Activated T-cell treated with anti-CD3 and anti-CD28 coated beads, Interleukin-2, amount 50 U/mL, for 72 hours (primary cell): ENCODE data around the gene ARL4C. TPM values are rescaled to one million over a fixed set of nuclear protein-coding genes. Genes with fewer than 3 reads are reported as not detected.
"Not testable (repeated sequence)": the region's sequence is repeated elsewhere in the genome, so short reads cannot be mapped to it uniquely, and the experiment has no call there.

Experiments
- ATAC-seq, 2 donors: fragments of 150-1000 bp; cut with Tn5 transposase; replicated peaks in 1 of 2; 2 replicates each; pipeline ENCODE4 v1.10.0; 2021; ENCODE audit warnings: moderate library complexity in 2 of 2, mild to moderate bottlenecking in 1 of 2
- DNase-seq, 2 donors: peaks; one replicate each; pipeline ENCODE4 v3.0.0; 2021 to 2022; ENCODE audit warnings: mixed read lengths in 1 of 2
- H3K27ac Mint-ChIP-seq: one replicate; pipeline ENCODE4 v1.8.0; 2022; ENCODE audit warnings: mild to moderate bottlenecking, moderate library complexity, mixed read lengths
- H3K27me3 Mint-ChIP-seq: one replicate; pipeline ENCODE4 v1.8.0; 2022; ENCODE audit warnings: low read depth, mixed read lengths
- H3K36me3 Mint-ChIP-seq, 2 donors: one replicate each; pipeline ENCODE4 v1.8.0; 2022; ENCODE audit warnings: mixed read lengths in 2 of 2, mild to moderate bottlenecking in 1 of 2; ENCODE audit not compliant: insufficient read depth in 2 of 2
- H3K4me1 Mint-ChIP-seq: one replicate; pipeline ENCODE4 v1.8.0; 2022; ENCODE audit warnings: low read depth, mixed read lengths
- H3K4me3 Mint-ChIP-seq, 2 donors: one replicate each; pipeline ENCODE4 v1.8.0; 2022; ENCODE audit warnings: mild to moderate bottlenecking in 2 of 2, mixed read lengths in 2 of 2, moderate library complexity in 2 of 2
- H3K9me3 Mint-ChIP-seq, 2 donors: one replicate each; pipeline ENCODE4 v1.8.0; 2022; ENCODE audit warnings: mixed read lengths in 2 of 2
- total RNA-seq, 2 donors: library from RNA; stranded (reverse); gene quantifications; one replicate each; pipeline ENCODE4 v1.2.3, GENCODE V29; 2022

The ARL4C gene
- total RNA-seq, 2 donors from 2014 or later: 52.9 to 53.7 TPM

DNA sequence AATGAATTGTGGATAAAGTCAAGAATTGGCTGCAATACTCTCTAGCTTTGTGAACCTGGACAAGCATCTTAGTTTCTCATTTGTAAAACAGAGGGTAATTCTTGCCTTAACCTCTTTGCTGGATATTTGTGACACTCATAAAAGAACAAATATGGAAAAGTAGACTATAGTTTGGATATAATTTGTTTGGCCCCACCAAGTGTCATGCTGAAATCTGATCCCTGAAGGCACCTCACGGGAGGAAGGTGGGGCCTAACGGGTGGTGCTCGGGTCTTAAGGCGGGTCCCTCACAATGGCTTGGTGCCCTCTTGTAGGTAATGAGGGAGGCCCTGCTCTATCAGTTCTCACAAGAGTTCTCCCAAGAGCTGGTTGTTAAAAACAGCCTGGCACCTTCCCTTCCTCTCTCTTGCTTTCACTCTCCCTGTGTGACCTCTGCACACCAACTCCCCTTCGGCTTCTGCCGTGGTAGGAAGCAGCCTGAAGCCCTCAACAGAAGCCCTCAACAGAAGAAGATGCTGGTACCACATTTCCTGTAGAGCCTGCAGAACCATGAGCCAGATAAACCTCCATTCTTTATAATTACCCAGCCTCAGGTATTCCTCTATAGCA is 37.4 kb downstream of the ARL4C start:
- Mint-ChIP-seq H3K9me3 (peaks cover 0 to 5% of the 10 kb centered on the region in 2 donors), H3K27me3 (no peaks in the 10 kb centered on the region), H3K4me1 (peaks cover 89% of the 10 kb centered on the region)

GRCh38 chr2:234458466-234458865 is 38.4 kb downstream of the ARL4C start:
- H3K27ac Mint-ChIP-seq: peak overlapping the region; percentile 85
- H3K4me1 Mint-ChIP-seq: peaks cover 89% of the 10 kb centered on the region
- H3K9me3 Mint-ChIP-seq: peaks cover 0 to 5% of the 10 kb centered on the region in 2 donors
- no peaks in the 10 kb centered on the region for H3K27me3 Mint-ChIP-seq
- H3K4me3 Mint-ChIP-seq: peak overlapping the region in 1 of 2 donors; percentile 71
- DNase-seq (no peak), ATAC-seq (no peak)
- peaks cover 14 to 17% of the 10 kb centered on the region in 2 donors for H3K36me3 Mint-ChIP-seq

More for the DNA sequence above, 37.4 kb downstream of the ARL4C start:
- ATAC-seq (peak in 1 of 2 donors; percentile 3), DNase-seq (peak in 1 of 2 donors; percentile 23)
- Mint-ChIP-seq H3K4me3 (peak overlapping the region; percentile 68 to 71), H3K36me3 (peaks cover 14 to 17% of the 10 kb centered on the region in 2 donors), H3K27ac (peak overlapping the region; percentile 85)

DNA sequence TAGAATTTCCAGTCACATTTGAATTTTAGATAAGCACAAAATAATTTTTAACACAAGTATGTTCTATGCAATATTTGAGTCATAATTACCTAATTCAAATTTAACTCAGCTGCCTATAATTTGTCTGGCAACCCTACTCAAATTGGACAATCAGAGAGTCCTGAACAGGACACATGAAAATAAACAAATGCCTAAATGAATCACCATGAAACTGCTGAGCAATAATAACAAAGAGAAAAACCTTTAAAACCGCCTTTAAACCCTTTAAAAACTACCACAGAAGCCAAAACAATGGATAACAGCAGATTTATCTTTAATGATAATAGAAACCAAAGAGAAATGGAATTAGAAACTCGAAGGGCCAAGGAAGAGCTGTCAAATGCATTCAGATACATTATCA is 39.5 kb downstream of the ARL4C start:
- Mint-ChIP-seq H3K27me3 (no peaks in the 10 kb centered on the region), H3K4me3 (peak overlapping the region in 1 of 2 donors; percentile 16), H3K9me3 (peaks cover 0 to 5% of the 10 kb centered on the region in 2 donors), H3K27ac (peak overlapping the region; percentile 47), H3K4me1 (peaks cover 89% of the 10 kb centered on the region), H3K36me3 (peaks cover 14 to 17% of the 10 kb centered on the region in 2 donors)
- DNase-seq: no peak
- no peak for ATAC-seq

GRCh38 chr2:234455246-234455645 is 41.6 kb downstream of the ARL4C start:
- not testable (repeated sequence) for ATAC-seq

DNA sequence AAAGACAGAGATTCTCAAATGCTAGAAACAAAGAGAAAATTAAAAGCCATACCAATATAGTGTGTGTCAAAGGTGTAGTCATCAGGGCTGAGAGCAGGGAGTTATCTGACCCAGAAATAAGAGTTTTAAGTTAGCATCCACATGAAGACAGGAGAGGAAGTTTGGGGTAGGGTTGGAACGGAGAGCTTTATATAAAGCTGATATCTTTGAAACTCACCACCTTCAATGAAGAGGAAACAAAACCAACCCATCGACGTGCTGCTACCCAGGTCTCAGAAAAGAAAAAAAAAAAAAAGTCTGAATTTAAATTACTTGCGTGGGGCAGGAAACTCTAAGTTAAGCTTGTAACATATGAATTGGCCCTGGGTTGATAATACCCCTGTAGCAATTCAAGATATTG is 42.4 kb downstream of the ARL4C start:
- Mint-ChIP-seq H3K4me1 (peaks cover 93% of the 10 kb centered on the region), H3K27me3 (no peaks in the 10 kb centered on the region), H3K27ac (peak overlapping the region; percentile 93), H3K9me3 (peaks cover 0 to 5% of the 10 kb centered on the region in 2 donors), H3K4me3 (peak overlapping the region; percentile 66 to 79), H3K36me3 (peaks cover 14 to 17% of the 10 kb centered on the region in 2 donors)
- ATAC-seq (peak; percentile 35 to 56), DNase-seq (peak in 1 of 2 donors; percentile 32)

More at GRCh38 chr2:234455246-234455645, 41.6 kb downstream of the ARL4C start:
- peak overlapping the region; percentile 93 for H3K27ac Mint-ChIP-seq
- peak overlapping the region; percentile 66 to 79 for H3K4me3 Mint-ChIP-seq
- H3K36me3 Mint-ChIP-seq: peaks cover 14 to 17% of the 10 kb centered on the region in 2 donors
- H3K27me3 Mint-ChIP-seq, H3K9me3 Mint-ChIP-seq: not testable (repeated sequence)
- DNase-seq: peak; percentile 27 to 42
- peaks cover 93% of the 10 kb centered on the region for H3K4me1 Mint-ChIP-seq

GRCh38 chr2:234453216-234453615 is 43.7 kb downstream of the ARL4C start:
- DNase-seq (peak; percentile 34 to 49), ATAC-seq (peak; percentile 42 to 54)
- Mint-ChIP-seq H3K4me1 (peaks cover 93% of the 10 kb centered on the region), H3K9me3 (peaks cover 0 to 5% of the 10 kb centered on the region in 2 donors), H3K27ac (peak overlapping the region; percentile 93), H3K36me3 (peaks cover 11 to 15% of the 10 kb centered on the region in 2 donors), H3K27me3 (no peaks in the 10 kb centered on the region), H3K4me3 (peak overlapping the region; percentile 66 to 79)

GRCh38 chr2:234451852-234452625 is 44.8 kb downstream of the ARL4C start:
- Mint-ChIP-seq H3K27me3 (no peaks in the 10 kb centered on the region), H3K4me3 (peak overlapping the region; percentile 66 to 79), H3K27ac (peak overlapping the region; percentile 93), H3K36me3 (peaks cover 3 to 5% of the 10 kb centered on the region in 2 donors), H3K9me3 (no peaks in the 10 kb centered on the region), H3K4me1 (peaks cover 96% of the 10 kb centered on the region)
- no peak for DNase-seq
- peak; percentile 31 to 33 for ATAC-seq

DNA sequence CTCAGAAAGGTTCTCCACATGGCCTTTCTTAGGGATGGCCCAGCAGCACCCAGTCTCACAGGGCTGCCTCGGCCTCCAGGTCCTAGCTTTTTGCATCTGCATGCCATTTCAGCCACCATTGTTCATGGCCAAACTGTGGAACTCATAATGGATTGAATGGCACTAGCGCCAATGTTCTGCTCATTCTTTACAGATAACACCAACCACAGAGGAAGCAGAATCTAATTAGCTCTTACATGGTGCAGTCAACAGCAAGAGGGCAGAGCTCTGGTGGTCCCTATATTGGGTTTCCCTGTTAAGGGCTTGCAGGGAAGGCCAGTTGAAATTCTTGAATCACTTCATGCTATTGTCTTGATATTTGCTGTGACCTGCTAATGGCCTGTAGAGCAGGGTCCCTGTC is 45.6 kb downstream of the ARL4C start:
- Mint-ChIP-seq H3K4me1 (peaks cover 97% of the 10 kb centered on the region), H3K36me3 (peaks cover under 1 to 1% of the 10 kb centered on the region in 2 donors), H3K9me3 (no peaks in the 10 kb centered on the region), H3K27ac (peak overlapping the region; percentile 93), H3K4me3 (peak overlapping the region; percentile 44 to 79), H3K27me3 (no peaks in the 10 kb centered on the region)
- no peak for DNase-seq
- ATAC-seq: no peak

- ATAC-seq (no peak), DNase-seq (no peak)
- H3K9me3 Mint-ChIP-seq: no peaks in the 10 kb centered on the region
- H3K4me3 Mint-ChIP-seq: peak overlapping the region; percentile 61 to 79
- H3K27me3 Mint-ChIP-seq: no peaks in the 10 kb centered on the region
- H3K36me3 Mint-ChIP-seq: peaks cover 0 to 2% of the 10 kb centered on the region in 2 donors
- peaks cover 95% of the 10 kb centered on the region for H3K4me1 Mint-ChIP-seq
- H3K27ac Mint-ChIP-seq: peak overlapping the region; percentile 61
Measured at GRCh38 chr2:234450431-234451124, 46.3 kb downstream of the ARL4C start.

DNA sequence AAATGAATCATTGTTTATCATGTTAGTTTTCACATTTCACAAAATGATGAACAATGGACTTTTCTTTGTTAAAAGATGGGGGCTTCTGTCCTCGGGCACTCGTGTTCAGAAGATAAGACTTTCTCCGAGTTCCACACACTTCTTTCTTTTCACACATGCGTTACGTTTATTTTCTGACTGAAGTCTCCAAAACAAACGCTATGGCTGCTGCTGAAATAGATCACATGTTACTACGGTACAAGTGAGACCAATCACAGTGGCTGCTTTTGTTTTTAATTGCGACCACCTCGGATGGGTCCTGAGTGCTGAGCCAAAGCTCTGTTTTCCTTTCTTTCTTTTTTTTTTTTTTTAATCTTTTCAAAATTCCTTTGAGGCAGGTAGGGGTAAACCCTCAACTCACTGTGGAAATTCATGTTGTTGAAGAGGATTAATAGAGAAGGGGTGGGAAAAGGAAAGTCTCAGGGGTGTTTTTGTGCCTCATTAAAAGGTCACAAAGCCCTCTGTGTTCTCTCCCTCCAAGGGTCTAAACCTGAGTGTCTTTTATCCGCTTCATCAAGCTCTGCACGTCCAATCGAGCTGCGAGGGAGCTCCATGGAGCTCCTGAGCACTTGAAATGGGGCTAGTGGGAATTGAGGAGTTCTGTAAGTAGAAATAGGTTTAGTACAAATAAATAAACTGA is 48.2 kb downstream of the ARL4C start:
- DNase-seq: no peak
- Mint-ChIP-seq H3K36me3 (peaks cover under 1 to 5% of the 10 kb centered on the region in 2 donors), H3K27me3 (no peaks in the 10 kb centered on the region), H3K9me3 (no peaks in the 10 kb centered on the region), H3K4me3 (peak overlapping the region; percentile 33 to 80), H3K27ac (peak overlapping the region; percentile 94), H3K4me1 (peaks cover 91% of the 10 kb centered on the region)
- no peak for ATAC-seq

DNA sequence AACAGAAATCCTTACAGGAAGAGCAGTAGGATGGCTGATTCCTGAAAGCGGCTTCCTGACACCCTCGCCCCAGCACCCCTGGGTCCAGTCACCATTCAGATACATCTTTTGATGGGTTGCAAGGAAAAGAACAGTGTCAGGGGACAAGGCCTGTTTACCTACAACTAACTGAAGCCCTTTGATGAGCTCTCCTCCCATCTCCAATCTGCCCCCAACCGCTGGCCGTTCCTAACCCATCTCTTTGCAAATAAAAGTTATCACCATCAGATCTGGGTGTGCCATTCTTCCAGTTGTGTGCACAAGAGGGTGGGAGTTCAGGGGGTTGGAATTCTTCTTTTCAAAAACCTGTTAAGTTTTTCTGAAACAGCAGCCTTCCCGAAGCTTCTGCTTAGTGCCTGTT is 48.9 kb downstream of the ARL4C start:
- peaks cover 3 to 5% of the 10 kb centered on the region in 2 donors for H3K36me3 Mint-ChIP-seq
- DNase-seq (no peak), ATAC-seq (no peak)
- H3K27ac Mint-ChIP-seq: peak overlapping the region; percentile 94
- H3K27me3 Mint-ChIP-seq: no peaks in the 10 kb centered on the region
- H3K9me3 Mint-ChIP-seq: no peaks in the 10 kb centered on the region
- peak overlapping the region; percentile 33 to 80 for H3K4me3 Mint-ChIP-seq
- peaks cover 90% of the 10 kb centered on the region for H3K4me1 Mint-ChIP-seq

GRCh38 chr2:234447189-234447588 is 49.7 kb downstream of the ARL4C start:
- H3K4me1 Mint-ChIP-seq: peaks cover 82% of the 10 kb centered on the region
- H3K36me3 Mint-ChIP-seq: peaks cover 3 to 5% of the 10 kb centered on the region in 2 donors
- ATAC-seq (no peak), DNase-seq (no peak)
- peak overlapping the region; percentile 92 for H3K27ac Mint-ChIP-seq
- H3K9me3 Mint-ChIP-seq: no peaks in the 10 kb centered on the region
- no peaks in the 10 kb centered on the region for H3K27me3 Mint-ChIP-seq
- H3K4me3 Mint-ChIP-seq: peak overlapping the region; percentile 67 to 80
